HG03139 (cell line): ENCODE measurements around the gene HAUS6.
"Not testable (repeated sequence)": the region's sequence is repeated elsewhere in the genome, so short reads cannot be mapped to it uniquely, and the experiment has no call there.

Experiments used
- ATAC-seq: cut with Tn5 transposase; IDR thresholded peaks from one replicate; pipeline ENCODE4 v1.9.1; 2021; ENCODE audit not compliant: unreplicated experiment

HAUS6 gene

GRCh38 chr9:19102631-19103345 is at the start of gene HAUS6:
TSS of gene HAUS6 (minus strand) at chr9:19102904. CDS start at chr9:19102651, 253 bp downstream.
- ATAC-seq = peak; percentile 99

GRCh38 chr9:19152160-19152498 is 49.4 kb upstream of the HAUS6 start:
- not testable (repeated sequence) for ATAC-seq

- no peak for ATAC-seq
Measured at GRCh38 chr9:19151425-19152159, 48.9 kb upstream of the HAUS6 start.

- ATAC-seq = no peak
Measured at GRCh38 chr9:19149230-19149629, 46.5 kb upstream of the HAUS6 start.

- no peak for ATAC-seq
Measured at GRCh38 chr9:19148187-19148586, 45.5 kb upstream of the HAUS6 start.

- ATAC-seq = no peak
Measured at GRCh38 chr9:19146441-19147024, 43.8 kb upstream of the HAUS6 start.

GRCh38 chr9:19145881-19146280 is 43.2 kb upstream of the HAUS6 start:
- no peak for ATAC-seq

- ATAC-seq = no peak
Measured at GRCh38 chr9:19140259-19140658, 37.6 kb upstream of the HAUS6 start.

GRCh38 chr9:19138084-19138483 is 35.4 kb upstream of the HAUS6 start:
- no peak for ATAC-seq

- ATAC-seq = no peak
Measured at GRCh38 chr9:19137282-19137681, 34.6 kb upstream of the HAUS6 start.

GRCh38 chr9:19136129-19136528 is 33.4 kb upstream of the HAUS6 start:
- no peak for ATAC-seq

GRCh38 chr9:19133549-19134345 is 31.0 kb upstream of the HAUS6 start:
- no peak for ATAC-seq

GRCh38 chr9:19130436-19130835 is 27.7 kb upstream of the HAUS6 start:
- no peak for ATAC-seq

GRCh38 chr9:19127871-19128500 is 25.3 kb upstream of the HAUS6 start:
- ATAC-seq = peak; percentile 11

GRCh38 chr9:19124430-19124793 is 21.7 kb upstream of the HAUS6 start:
- ATAC-seq = no peak

- ATAC-seq = no peak
Measured at GRCh38 chr9:19122490-19123042, 19.9 kb upstream of the HAUS6 start.

GRCh38 chr9:19120877-19121276 is 18.2 kb upstream of the HAUS6 start:
- ATAC-seq = no peak

GRCh38 chr9:19119801-19120440 is 17.2 kb upstream of the HAUS6 start:
- ATAC-seq = no peak

GRCh38 chr9:19119246-19119645 is 16.5 kb upstream of the HAUS6 start:
- no peak for ATAC-seq

- no peak for ATAC-seq
Measured at GRCh38 chr9:19117039-19117716, 14.5 kb upstream of the HAUS6 start.
